H9 (cell line): ENCODE measurements around the gene GALNT10. TPM values are rescaled to one million over a fixed set of nuclear protein-coding genes. Genes with fewer than 3 reads are reported as not detected.

Experiments
- DNase-seq: peaks from one replicate; pipeline ENCODE4 v3.0.0-alpha.2; 2017
- H2AFZ ChIP-seq: one replicate; pipeline ENCODE4 v1.6.1; 2013; ENCODE audit warnings: mild to moderate bottlenecking, low read length, control low read depth, moderate library complexity
- H2AK5ac ChIP-seq: 2 replicates; pipeline ENCODE4 v1.6.1; 2013; ENCODE audit warnings: low read length, control low read depth, mixed read lengths; ENCODE audit not compliant: insufficient read length
- H2BK120ac ChIP-seq: one replicate; pipeline ENCODE4 v1.6.1; 2013; ENCODE audit warnings: low read depth, mild to moderate bottlenecking, low read length, control low read depth, inconsistent platforms; ENCODE audit not compliant: poor library complexity, severe bottlenecking
- H2BK12ac ChIP-seq: 2 replicates; pipeline ENCODE4 v1.6.1; 2013; ENCODE audit warnings: low read length, control low read depth, mixed read lengths, low read depth; ENCODE audit not compliant: insufficient read length
- H2BK15ac ChIP-seq: 2 replicates; pipeline ENCODE4 v1.6.1; 2013; ENCODE audit warnings: low read depth, low read length, control low read depth
- H2BK20ac ChIP-seq: one replicate; pipeline ENCODE4 v1.6.1; 2013; ENCODE audit warnings: low read depth, mild to moderate bottlenecking, low read length, control low read depth, inconsistent platforms; ENCODE audit not compliant: poor library complexity, severe bottlenecking
- H2BK5ac ChIP-seq: 2 replicates; pipeline ENCODE4 v1.6.1; 2013; ENCODE audit warnings: low read length, control low read depth, mixed read lengths; ENCODE audit not compliant: insufficient read length
- H3K14ac ChIP-seq: 2 replicates; pipeline ENCODE4 v1.6.1; 2013; ENCODE audit warnings: low read length, control low read depth; ENCODE audit not compliant: insufficient read depth
- H3K18ac ChIP-seq: 2 replicates; pipeline ENCODE4 v1.6.1; 2013; ENCODE audit warnings: low read depth, mild to moderate bottlenecking, mixed read lengths, low read length, control low read depth; ENCODE audit not compliant: insufficient read length
- H3K23ac ChIP-seq: 2 replicates; pipeline ENCODE4 v1.6.1; 2013; ENCODE audit warnings: low read length, control low read depth, mixed read lengths, low read depth; ENCODE audit not compliant: insufficient read length
- H3K23me2 ChIP-seq: 2 replicates; pipeline ENCODE4 v1.6.1; 2013; ENCODE audit warnings: low read depth, mild to moderate bottlenecking, mixed read lengths, low read length, control low read depth; ENCODE audit not compliant: insufficient read length, poor library complexity, severe bottlenecking
- H3K27ac ChIP-seq: 2 replicates; pipeline ENCODE4 v1.5.1; 2013; ENCODE audit warnings: low read length, control low read depth, mixed read lengths, low read depth; ENCODE audit not compliant: insufficient read length
- H3K27me3 ChIP-seq: 2 replicates; pipeline ENCODE4 v1.6.1; 2013; ENCODE audit warnings: low read length, control low read depth, inconsistent platforms; ENCODE audit not compliant: insufficient read depth
- H3K4ac ChIP-seq: 2 replicates; pipeline ENCODE4 v1.6.1; 2013; ENCODE audit warnings: low read depth, mild to moderate bottlenecking, control low read depth, inconsistent platforms, low read length, moderate library complexity
- H3K4me1 ChIP-seq: 2 replicates; pipeline ENCODE4 v1.6.1; 2013; ENCODE audit warnings: low read length, control low read depth, inconsistent platforms; ENCODE audit not compliant: insufficient read depth
- H3K4me2 ChIP-seq: 2 replicates; pipeline ENCODE4 v1.6.1; 2013; ENCODE audit warnings: low read length, control low read depth, mixed read lengths; ENCODE audit not compliant: insufficient read length, insufficient read depth
- H3K56ac ChIP-seq: 2 replicates; pipeline ENCODE4 v1.6.1; 2013; ENCODE audit warnings: low read depth, mild to moderate bottlenecking, mixed read lengths, low read length, control low read depth; ENCODE audit not compliant: insufficient read length
- H3K79me1 ChIP-seq: 2 replicates; pipeline ENCODE4 v1.6.1; 2013; ENCODE audit warnings: low read depth, mild to moderate bottlenecking, moderate library complexity, low read length, control low read depth, inconsistent platforms; ENCODE audit not compliant: insufficient read depth, poor library complexity, severe bottlenecking
- H3K79me2 ChIP-seq: 2 replicates; pipeline ENCODE4 v1.6.1; 2013; ENCODE audit warnings: low read length, control low read depth, inconsistent platforms; ENCODE audit not compliant: insufficient read depth
- H3K9ac ChIP-seq: 2 replicates; pipeline ENCODE4 v1.6.1; 2013; ENCODE audit warnings: low read length, control low read depth, mixed read lengths; ENCODE audit not compliant: insufficient read length; ENCODE audit errors: extremely low read depth
- H3K9me3 ChIP-seq: one replicate; pipeline ENCODE4 v1.6.1; 2013; ENCODE audit warnings: low read depth, low read length, inconsistent platforms; ENCODE audit not compliant: control insufficient read depth
- H3T11ph ChIP-seq: one replicate; pipeline ENCODE4 v1.6.1; 2013; ENCODE audit warnings: mild to moderate bottlenecking, low read length, control low read depth, inconsistent platforms
- H4K20me1 ChIP-seq: one replicate; pipeline ENCODE4 v1.6.1; 2013; ENCODE audit not compliant: control insufficient read depth, insufficient read length, insufficient read depth
- H4K5ac ChIP-seq: 2 replicates; pipeline ENCODE4 v1.6.1; 2013; ENCODE audit warnings: low read depth, mild to moderate bottlenecking, mixed read lengths, low read length, control low read depth; ENCODE audit not compliant: insufficient read length
- H4K8ac ChIP-seq: replicated peaks from 2 replicates; pipeline ENCODE4 v1.6.1; 2013; ENCODE audit warnings: low read length, control low read depth, mixed read lengths, low read depth; ENCODE audit not compliant: insufficient read length
- H4K91ac ChIP-seq: 2 replicates; pipeline ENCODE4 v1.6.1; 2013; ENCODE audit warnings: low read depth, mild to moderate bottlenecking, moderate library complexity, mixed read lengths, low read length, control low read depth; ENCODE audit not compliant: insufficient read length
- H3K27ac Mint-ChIP-seq, 3 experiments: 2 replicates in 2 of 3; 3 replicates in 1 of 3; pipeline ENCODE4 v1.8.0; 2020 to 2021; ENCODE audit warnings: mixed read lengths in 3 of 3, mild to moderate bottlenecking in 1 of 3, moderate library complexity in 1 of 3
- H3K27me3 Mint-ChIP-seq: 2 replicates; pipeline ENCODE4 v1.8.0; 2021; ENCODE audit warnings: low read depth, mild to moderate bottlenecking, moderate library complexity, mixed read lengths
- H3K36me3 Mint-ChIP-seq, 3 experiments: 2 replicates in 2 of 3; 3 replicates in 1 of 3; pipeline ENCODE4 v1.8.0; 2020 to 2021; ENCODE audit warnings: low read depth in 3 of 3, mixed read lengths in 3 of 3; ENCODE audit not compliant: insufficient read depth in 1 of 3
- H3K4me1 Mint-ChIP-seq, 2 experiments: 2 replicates each; pipeline ENCODE4 v1.8.0; 2020; ENCODE audit warnings: mixed read lengths in 2 of 2
- H3K4me3 Mint-ChIP-seq, 2 experiments: 2 replicates in 1 of 2; 3 replicates in 1 of 2; pipeline ENCODE4 v1.8.0; 2020 to 2021; ENCODE audit warnings: mild to moderate bottlenecking in 2 of 2, mixed read lengths in 2 of 2, moderate library complexity in 1 of 2
- H3K9me3 Mint-ChIP-seq, 2 experiments: 2 replicates in 1 of 2; 3 replicates in 1 of 2; pipeline ENCODE4 v1.8.0; 2020; ENCODE audit warnings: mild to moderate bottlenecking in 2 of 2, mixed read lengths in 2 of 2, moderate library complexity in 1 of 2
- WGBS: extraction: QIAGEN DNeasy Blood & Tissue Kit; methylation state at CpG from one replicate; pipeline ENCODE4 v1.1.7; 2013; ENCODE audit warnings: missing lambda C conversion rate, low lambda C conversion rate, mixed read lengths; ENCODE audit not compliant: insufficient read length; ENCODE audit errors: extremely low coverage; 5-methylcytosine and 5-hydroxymethylcytosine counted together
- total RNA-seq: library from RNA; stranded (reverse); gene quantifications from 2 replicates; pipeline ENCODE4 v1.2.1, GENCODE V29; 2021
- TF ChIP-seq, protein P1 (sequence below): fragments of 200-600 bp; sonication (generic); conservative IDR thresholded peaks from 3 replicates; pipeline ENCODE4 v1.8.0; 2021; ENCODE audit warnings: antibody characterized with exemption, mild to moderate bottlenecking

GALNT10 gene
- total RNA-seq, 1 experiment from 2014 or later = 15.4 TPM

DNA sequence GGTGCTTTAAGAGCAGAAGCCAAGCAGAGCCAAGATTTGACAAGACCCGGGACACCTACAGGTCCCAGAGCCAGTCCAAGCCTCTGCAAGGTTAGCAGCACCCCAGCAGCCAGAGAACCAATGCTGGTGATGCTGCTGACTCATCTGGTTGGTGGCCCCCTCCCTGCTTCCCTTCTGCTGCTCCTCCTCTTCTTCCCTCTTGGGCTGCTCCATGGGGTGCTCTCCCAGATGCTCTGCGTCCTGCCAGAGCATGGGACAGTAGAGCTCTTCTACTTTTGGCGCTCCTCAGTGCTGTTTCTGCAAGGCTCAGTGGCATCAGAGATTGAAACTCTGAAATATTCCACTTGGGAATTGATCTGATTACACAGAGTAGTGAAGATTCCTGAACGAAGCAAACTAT lies 179.1 kb downstream of the GALNT10 start:
- Histone ChIP-seq H3K18ac (no peak overlapping the region), H3K27ac (no peak overlapping the region), H2AK5ac (no peak overlapping the region), H2BK120ac (no peak overlapping the region), H3K27me3 (no peaks in the 10 kb centered on the region), H3K56ac (no peak overlapping the region), H2BK15ac (no peak overlapping the region), H3K9me3 (no peaks in the 10 kb centered on the region), H2BK5ac (no peak overlapping the region), H4K5ac (no peak overlapping the region), H3K9ac (no peak overlapping the region), H3K4me2 (no peak overlapping the region), H3K23ac (no peak overlapping the region), H3K14ac (no peak overlapping the region), H3K23me2 (no peaks in the 10 kb centered on the region), H3K4ac (no peak overlapping the region), H3K4me1 (peaks cover 8% of the 10 kb centered on the region; the same call in 1 of the 2 replicates), H2BK20ac (no peak overlapping the region), H3K79me1 (no peaks in the 10 kb centered on the region), H4K91ac (no peak overlapping the region), H3K79me2 (no peaks in the 10 kb centered on the region), H2BK12ac (no peak overlapping the region), H3T11ph (no peak overlapping the region), H4K8ac (peak overlapping the region; percentile 44), H2AFZ (no peak overlapping the region), H4K20me1 (no peaks in the 10 kb centered on the region)
- H3K4me1 Mint-ChIP-seq = peaks cover 25 to 30% of the 10 kb centered on the region in 2 experiments
- DNase-seq = no peak
- no peak overlapping the region for H3K4me3 Mint-ChIP-seq
- peak overlapping the region in 2 of 3 experiments; percentile 59 to 91; a peak in 4 of 7 replicates for H3K27ac Mint-ChIP-seq
- no CpG with 5 or more reads among the region's 4 CpGs for WGBS
- H3K27me3 Mint-ChIP-seq = no peaks in the 10 kb centered on the region; the same call in 1 of the 2 replicates
- H3K9me3 Mint-ChIP-seq = no peaks in the 10 kb centered on the region
- H3K36me3 Mint-ChIP-seq = no peaks in the 10 kb centered on the region
- TF ChIP-seq, protein P1, sequence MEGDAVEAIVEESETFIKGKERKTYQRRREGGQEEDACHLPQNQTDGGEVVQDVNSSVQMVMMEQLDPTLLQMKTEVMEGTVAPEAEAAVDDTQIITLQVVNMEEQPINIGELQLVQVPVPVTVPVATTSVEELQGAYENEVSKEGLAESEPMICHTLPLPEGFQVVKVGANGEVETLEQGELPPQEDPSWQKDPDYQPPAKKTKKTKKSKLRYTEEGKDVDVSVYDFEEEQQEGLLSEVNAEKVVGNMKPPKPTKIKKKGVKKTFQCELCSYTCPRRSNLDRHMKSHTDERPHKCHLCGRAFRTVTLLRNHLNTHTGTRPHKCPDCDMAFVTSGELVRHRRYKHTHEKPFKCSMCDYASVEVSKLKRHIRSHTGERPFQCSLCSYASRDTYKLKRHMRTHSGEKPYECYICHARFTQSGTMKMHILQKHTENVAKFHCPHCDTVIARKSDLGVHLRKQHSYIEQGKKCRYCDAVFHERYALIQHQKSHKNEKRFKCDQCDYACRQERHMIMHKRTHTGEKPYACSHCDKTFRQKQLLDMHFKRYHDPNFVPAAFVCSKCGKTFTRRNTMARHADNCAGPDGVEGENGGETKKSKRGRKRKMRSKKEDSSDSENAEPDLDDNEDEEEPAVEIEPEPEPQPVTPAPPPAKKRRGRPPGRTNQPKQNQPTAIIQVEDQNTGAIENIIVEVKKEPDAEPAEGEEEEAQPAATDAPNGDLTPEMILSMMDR = no peak
